ENCODE results near the gene ANAPC1.
"Not testable (repeated sequence)": the region's sequence is repeated elsewhere in the genome, so short reads cannot be mapped to it uniquely, and the experiment has no call there.

Gene ANAPC1

DNA sequence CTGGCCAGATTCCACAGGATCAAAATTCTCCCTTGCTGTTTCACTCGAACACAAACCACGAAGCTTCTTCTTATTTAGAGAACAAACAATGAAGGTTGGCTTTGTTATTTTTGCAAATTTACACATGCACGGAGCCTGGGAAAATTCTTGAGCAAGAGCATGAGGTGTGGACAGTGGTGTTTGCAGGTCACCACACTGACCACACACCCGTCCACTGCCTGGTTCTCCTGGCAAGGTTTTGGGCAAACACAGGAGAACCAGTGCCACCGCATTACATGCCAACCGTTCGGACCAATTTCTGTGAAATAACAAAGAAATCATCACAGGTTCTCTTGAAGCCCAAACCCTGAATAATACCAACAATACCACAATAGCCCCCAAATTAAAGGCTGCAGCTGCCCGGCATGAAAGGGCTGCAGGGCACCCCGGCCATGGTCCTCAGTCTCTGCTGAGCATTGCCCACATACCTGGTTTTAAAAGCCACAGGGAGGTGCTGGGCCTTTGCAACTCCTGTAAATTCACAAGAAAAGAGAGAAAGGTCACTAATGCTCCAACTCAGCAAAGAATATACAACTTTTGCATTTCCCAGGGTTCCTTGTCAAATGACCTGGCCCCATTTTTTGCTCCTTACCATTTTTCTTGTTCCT is 154.1 kb downstream of the ANAPC1 start:
- not testable (repeated sequence) for H3K4me1 ChIP-seq (ENCODE audit: low read length); H3K79me2 ChIP-seq (ENCODE audit: low read length); H3K9ac ChIP-seq (ENCODE audit: low read length); H3K27me3 ChIP-seq (ENCODE audit: low read depth, low read length); H3K9me3 ChIP-seq (ENCODE audit: insufficient read depth, low read length); H2AFZ ChIP-seq (ENCODE audit: low read depth, low read length); H3K4me2 ChIP-seq (ENCODE audit: low read length); H4K20me1 ChIP-seq (ENCODE audit: insufficient read depth, low read length); H3K4me3 ChIP-seq (ENCODE audit: low read length); H3K36me3 ChIP-seq (replicated peaks; ENCODE audit: low read depth, low read length); H3K27ac ChIP-seq (ENCODE audit: low read length)

DNA sequence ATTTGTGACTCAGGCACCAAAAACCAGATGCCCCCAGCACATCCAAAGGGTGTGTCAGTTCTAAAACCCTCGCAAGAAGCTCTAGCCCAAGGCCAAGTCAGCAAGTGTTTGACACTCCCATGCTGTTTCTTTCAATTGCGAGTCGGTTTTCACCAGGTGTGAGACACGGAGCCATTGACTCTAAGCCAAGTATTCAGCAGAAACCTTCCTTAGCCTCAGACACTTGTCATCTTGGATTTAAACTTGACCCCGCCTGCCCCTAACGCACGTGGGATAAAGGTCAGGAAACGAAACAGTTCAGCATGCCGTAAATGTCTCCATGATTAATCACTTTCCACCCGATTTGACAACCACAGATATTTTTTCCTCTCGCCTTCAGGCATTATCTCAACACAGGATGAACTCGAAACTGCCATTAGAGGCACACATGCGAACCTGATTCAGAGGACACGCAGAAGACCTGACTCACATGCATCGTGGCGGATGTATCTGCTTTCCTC is 156.3 kb downstream of the ANAPC1 start:
- H3K4me2 ChIP-seq (ENCODE audit: low read length); H4K20me1 ChIP-seq (ENCODE audit: insufficient read depth, low read length); H3K4me3 ChIP-seq (ENCODE audit: low read length): not testable (repeated sequence)

DNA sequence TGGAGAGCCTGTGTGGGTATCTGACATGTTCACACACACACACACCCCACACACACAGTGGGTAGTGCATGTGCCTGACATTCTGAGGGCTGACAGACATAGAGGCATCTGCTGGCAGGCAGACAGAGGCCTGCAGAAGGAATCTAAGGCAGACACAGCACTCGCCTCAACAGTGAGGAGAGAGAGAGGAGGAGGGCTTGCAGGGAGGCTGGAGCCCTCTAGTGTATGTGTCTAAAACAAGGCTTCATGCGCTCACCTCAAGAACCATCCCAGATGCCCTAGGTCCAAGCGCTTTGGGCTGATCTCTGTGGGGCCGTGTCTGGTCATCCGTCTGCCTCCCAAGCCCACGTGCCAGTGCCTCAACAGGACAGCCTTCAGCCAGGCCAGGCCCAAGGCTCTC is 158.3 kb downstream of the ANAPC1 start:
- not testable (repeated sequence) for H3K9me3 ChIP-seq (ENCODE audit: insufficient read depth, low read length); H3K4me3 ChIP-seq (ENCODE audit: low read length); H2AFZ ChIP-seq (ENCODE audit: low read depth, low read length); H3K4me1 ChIP-seq (ENCODE audit: low read length); H3K27ac ChIP-seq (ENCODE audit: low read length); H3K36me3 ChIP-seq (replicated peaks; ENCODE audit: low read depth, low read length); H4K20me1 ChIP-seq (ENCODE audit: insufficient read depth, low read length); H3K4me2 ChIP-seq (ENCODE audit: low read length); H3K9ac ChIP-seq (ENCODE audit: low read length); H3K79me2 ChIP-seq (ENCODE audit: low read length); H3K27me3 ChIP-seq (ENCODE audit: low read depth, low read length)
- TF ChIP-seq, protein P1, sequence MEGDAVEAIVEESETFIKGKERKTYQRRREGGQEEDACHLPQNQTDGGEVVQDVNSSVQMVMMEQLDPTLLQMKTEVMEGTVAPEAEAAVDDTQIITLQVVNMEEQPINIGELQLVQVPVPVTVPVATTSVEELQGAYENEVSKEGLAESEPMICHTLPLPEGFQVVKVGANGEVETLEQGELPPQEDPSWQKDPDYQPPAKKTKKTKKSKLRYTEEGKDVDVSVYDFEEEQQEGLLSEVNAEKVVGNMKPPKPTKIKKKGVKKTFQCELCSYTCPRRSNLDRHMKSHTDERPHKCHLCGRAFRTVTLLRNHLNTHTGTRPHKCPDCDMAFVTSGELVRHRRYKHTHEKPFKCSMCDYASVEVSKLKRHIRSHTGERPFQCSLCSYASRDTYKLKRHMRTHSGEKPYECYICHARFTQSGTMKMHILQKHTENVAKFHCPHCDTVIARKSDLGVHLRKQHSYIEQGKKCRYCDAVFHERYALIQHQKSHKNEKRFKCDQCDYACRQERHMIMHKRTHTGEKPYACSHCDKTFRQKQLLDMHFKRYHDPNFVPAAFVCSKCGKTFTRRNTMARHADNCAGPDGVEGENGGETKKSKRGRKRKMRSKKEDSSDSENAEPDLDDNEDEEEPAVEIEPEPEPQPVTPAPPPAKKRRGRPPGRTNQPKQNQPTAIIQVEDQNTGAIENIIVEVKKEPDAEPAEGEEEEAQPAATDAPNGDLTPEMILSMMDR (IDR thresholded peaks at IDR 0.05; ENCODE audit: low read depth, low read length) = peak; percentile 34

More for the DNA sequence above, 156.3 kb downstream of the ANAPC1 start:
- not testable (repeated sequence) for H3K9me3 ChIP-seq (ENCODE audit: insufficient read depth, low read length); H3K9ac ChIP-seq (ENCODE audit: low read length); H3K79me2 ChIP-seq (ENCODE audit: low read length); H3K27me3 ChIP-seq (ENCODE audit: low read depth, low read length); H3K4me1 ChIP-seq (ENCODE audit: low read length); H3K36me3 ChIP-seq (replicated peaks; ENCODE audit: low read depth, low read length); H3K27ac ChIP-seq (ENCODE audit: low read length); H2AFZ ChIP-seq (ENCODE audit: low read depth, low read length)

DNA sequence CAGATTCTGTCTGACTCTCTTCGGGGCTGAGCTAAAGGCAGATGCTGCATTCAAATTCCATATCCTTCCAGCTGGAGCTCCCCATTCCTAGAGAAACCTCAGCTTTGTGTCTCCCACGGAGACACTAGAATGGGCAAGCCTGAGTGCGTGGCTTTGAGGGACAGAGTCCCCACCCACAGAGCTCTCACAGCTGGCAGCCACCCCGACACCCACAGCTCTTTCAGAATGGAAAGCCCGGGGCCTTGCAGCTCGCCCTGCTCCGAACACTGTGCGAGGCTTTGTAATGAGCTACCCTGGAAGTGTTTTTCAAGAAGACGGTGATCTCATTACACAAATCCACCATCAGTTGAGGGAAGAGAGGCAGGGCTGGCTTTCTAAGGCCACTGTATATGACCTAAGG is 164.4 kb downstream of the ANAPC1 start:
- not testable (repeated sequence) for H3K9ac ChIP-seq (ENCODE audit: low read length); H3K36me3 ChIP-seq (replicated peaks; ENCODE audit: low read depth, low read length); H3K27me3 ChIP-seq (ENCODE audit: low read depth, low read length); H3K27ac ChIP-seq (ENCODE audit: low read length); H3K4me3 ChIP-seq (ENCODE audit: low read length); H3K4me2 ChIP-seq (ENCODE audit: low read length); H3K4me1 ChIP-seq (ENCODE audit: low read length); H3K79me2 ChIP-seq (ENCODE audit: low read length); H3K9me3 ChIP-seq (ENCODE audit: insufficient read depth, low read length); H2AFZ ChIP-seq (ENCODE audit: low read depth, low read length); H4K20me1 ChIP-seq (ENCODE audit: insufficient read depth, low read length)

All from OCI-LY3 (cell line).